SK-N-MC (cell line): ENCODE measurements around the gene VPS54.
A peak's percentile ranks its signal among the peaks of the same experiment; 100 is the strongest.
"Not testable (repeated sequence)": the region's sequence is repeated elsewhere in the genome, so short reads cannot be mapped to it uniquely, and the experiment has no call there.

Experiments
- DNase-seq: peaks from one replicate; pipeline ENCODE4 v3.0.0-alpha.2; 2011; ENCODE audit warnings: low read depth, low spot score
- H3K27ac ChIP-seq: fragments of 200-600 bp; sonication (generic); 2 replicates; pipeline ENCODE4 v1.5.1; 2016; ENCODE audit warnings: mixed run types
- H3K36me3 ChIP-seq: fragments of 200-600 bp; sonication (generic); 2 replicates; pipeline ENCODE4 v1.6.1; 2017; ENCODE audit warnings: antibody characterized with exemption, low read length, mixed read lengths; ENCODE audit not compliant: insufficient read depth
- H3K4me3 ChIP-seq: fragments of 200-600 bp; sonication (generic); 2 replicates; pipeline ENCODE4 v1.5.1; 2016
- H3K9ac ChIP-seq: fragments of 200-600 bp; sonication (generic); 2 replicates; pipeline ENCODE4 v1.8.0; 2017; ENCODE audit warnings: mixed run types, mixed read lengths; ENCODE audit not compliant: insufficient read length
- H3K9me3 ChIP-seq: fragments of 200-600 bp; sonication (generic); 2 replicates; pipeline ENCODE4 v1.6.1; 2017; ENCODE audit warnings: low read depth, mild to moderate bottlenecking, antibody characterized with exemption, low read length, moderate library complexity, mixed read lengths
- EZH2 ChIP-seq: fragments of 200-600 bp; sonication (generic); IDR thresholded peaks from one replicate; pipeline ENCODE4 v1.6.1; 2017; ENCODE audit warnings: antibody characterized with exemption
- FOXP2 ChIP-seq: optimal IDR thresholded peaks from 2 replicates; pipeline ENCODE3; 2011; ENCODE audit warnings: mild to moderate bottlenecking, moderate library complexity; ENCODE audit not compliant: insufficient read depth; ENCODE audit errors: extremely low read length, control extremely low read depth
- POLR2AphosphoS5 ChIP-seq: IDR thresholded peaks from 2 replicates; pipeline ENCODE4 v1.6.1; 2012; ENCODE audit warnings: mild to moderate bottlenecking, low read depth, low read length, borderline replicate concordance

VPS54 gene

GRCh38 chr2:63990072-63990471, 29.2 kb downstream of the VPS54 start:
- Histone ChIP-seq H3K4me3 (no peak overlapping the region), H3K36me3 (no peaks in the 10 kb centered on the region), H3K9me3 (no peaks in the 10 kb centered on the region), H3K27ac (no peak overlapping the region), H3K9ac (no peak overlapping the region)
- TF ChIP-seq FOXP2 = no peak
- no peak for TF ChIP-seq EZH2
- TF ChIP-seq POLR2AphosphoS5 = no peak
- DNase-seq = no peak

GRCh38 chr2:63988842-63989436, 30.3 kb downstream of the VPS54 start:
- not testable (repeated sequence) for H3K9me3 ChIP-seq, DNase-seq, H3K27ac ChIP-seq

GRCh38 chr2:63984606-63985359, 34.4 kb downstream of the VPS54 start:
- Histone ChIP-seq H3K4me3 (no peak overlapping the region), H3K36me3 (peaks cover 20% of the 10 kb centered on the region), H3K9me3 (no peaks in the 10 kb centered on the region), H3K27ac (no peak overlapping the region), H3K9ac (no peak overlapping the region)
- DNase-seq = no peak
- TF ChIP-seq EZH2 (no peak), FOXP2 (no peak), POLR2AphosphoS5 (no peak)

More at GRCh38 chr2:63988842-63989436, 30.3 kb downstream of the VPS54 start:
- H3K36me3 ChIP-seq, H3K4me3 ChIP-seq, H3K9ac ChIP-seq: not testable (repeated sequence)

GRCh38 chr2:63983986-63984605, 35.1 kb downstream of the VPS54 start:
- H3K27ac ChIP-seq = no peak overlapping the region
- no peak overlapping the region for H3K4me3 ChIP-seq
- H3K9ac ChIP-seq = no peak overlapping the region
- TF ChIP-seq EZH2 (no peak), FOXP2 (no peak), POLR2AphosphoS5 (no peak)
- DNase-seq = no peak
- H3K9me3 ChIP-seq = no peaks in the 10 kb centered on the region
- H3K36me3 ChIP-seq = peaks cover 20% of the 10 kb centered on the region

GRCh38 chr2:63982335-63982734, 36.9 kb downstream of the VPS54 start:
- Histone ChIP-seq H3K9me3 (no peaks in the 10 kb centered on the region), H3K36me3 (peaks cover 20% of the 10 kb centered on the region), H3K27ac (peak overlapping the region; percentile 71), H3K4me3 (no peak overlapping the region), H3K9ac (no peak overlapping the region)
- TF ChIP-seq FOXP2 = no peak
- TF ChIP-seq POLR2AphosphoS5 = no peak
- TF ChIP-seq EZH2 = no peak
- peak; percentile 1 for DNase-seq

GRCh38 chr2:63981702-63982103, 37.5 kb downstream of the VPS54 start:
- H3K27ac ChIP-seq = 0 out of 2 replicates have a peak overlapping the region, but pooled peaks have one; percentile 71
- no peak overlapping the region for H3K4me3 ChIP-seq
- no peaks in the 10 kb centered on the region for H3K9me3 ChIP-seq
- DNase-seq = no peak
- TF ChIP-seq FOXP2 (no peak), EZH2 (no peak), POLR2AphosphoS5 (no peak)
- no peak overlapping the region for H3K9ac ChIP-seq
- peaks cover 20% of the 10 kb centered on the region for H3K36me3 ChIP-seq

GRCh38 chr2:63980794-63981193, 38.4 kb downstream of the VPS54 start:
- no peak for DNase-seq
- H3K27ac ChIP-seq = no peak overlapping the region
- peaks cover 26% of the 10 kb centered on the region for H3K36me3 ChIP-seq
- no peak overlapping the region for H3K9ac ChIP-seq
- H3K9me3 ChIP-seq = no peaks in the 10 kb centered on the region
- no peak for TF ChIP-seq FOXP2
- TF ChIP-seq EZH2 = no peak
- no peak for TF ChIP-seq POLR2AphosphoS5
- no peak overlapping the region for H3K4me3 ChIP-seq

GRCh38 chr2:63977904-63978303, 41.3 kb downstream of the VPS54 start:
- TF ChIP-seq FOXP2 = no peak
- TF ChIP-seq POLR2AphosphoS5 = no peak
- no peak for TF ChIP-seq EZH2
- no peaks in the 10 kb centered on the region for H3K9me3 ChIP-seq
- DNase-seq = no peak
- no peak overlapping the region for H3K9ac ChIP-seq
- no peak overlapping the region for H3K27ac ChIP-seq
- no peak overlapping the region for H3K4me3 ChIP-seq
- H3K36me3 ChIP-seq = peaks cover 28% of the 10 kb centered on the region

GRCh38 chr2:63976125-63976510, 43.1 kb downstream of the VPS54 start:
- TF ChIP-seq EZH2 = no peak
- TF ChIP-seq POLR2AphosphoS5 = no peak
- no peak for TF ChIP-seq FOXP2
- H3K27ac ChIP-seq = no peak overlapping the region
- no peak overlapping the region for H3K4me3 ChIP-seq
- no peak for DNase-seq
- H3K36me3 ChIP-seq = peaks cover 34% of the 10 kb centered on the region
- no peaks in the 10 kb centered on the region for H3K9me3 ChIP-seq
- H3K9ac ChIP-seq = no peak overlapping the region
